HG02678 (cell line): ENCODE measurements around the gene PPP1R12C.
"Not testable (repeated sequence)": the region's sequence is repeated elsewhere in the genome, so short reads cannot be mapped to it uniquely, and the experiment has no call there.

Experiments
- ATAC-seq: cut with Tn5 transposase; IDR thresholded peaks from one replicate; pipeline ENCODE4 v1.9.1; 2021; ENCODE audit warnings: mild to moderate bottlenecking, moderate library complexity; ENCODE audit not compliant: unreplicated experiment

PPP1R12C gene

GRCh38 chr19:55116859-55117662 lies at the start of gene PPP1R12C:
Gene PPP1R12C, minus strand, starts transcription at chr19:55117637. Its CDS starts 94 bp downstream, at chr19:55117543.
- peak; percentile 5 for ATAC-seq

- peak; percentile 63 for ATAC-seq
Observed at GRCh38 chr19:55166530-55167268, 49.3 kb upstream of the PPP1R12C start, which contains the start of gene DNAAF3. Gene DNAAF3, minus strand, starts transcription at chr19:55166613. Its CDS starts 200 bp downstream, at chr19:55166413.

GRCh38 chr19:55165952-55166529 lies 48.6 kb upstream of the PPP1R12C start:
- ATAC-seq = no peak

- no peak for ATAC-seq
Observed at GRCh38 chr19:55161571-55162322, 44.3 kb upstream of the PPP1R12C start.

- ATAC-seq = no peak
Observed at GRCh38 chr19:55160986-55161365, 43.5 kb upstream of the PPP1R12C start.

- no peak for ATAC-seq
Observed at GRCh38 chr19:55160128-55160985, 42.9 kb upstream of the PPP1R12C start.

GRCh38 chr19:55158848-55159749 lies 41.7 kb upstream of the PPP1R12C start:
- no peak for ATAC-seq

- ATAC-seq = no peak
Observed at GRCh38 chr19:55158423-55158822, 41.0 kb upstream of the PPP1R12C start.

- ATAC-seq = no peak
Observed at GRCh38 chr19:55157064-55157908, 39.8 kb upstream of the PPP1R12C start, which contains the start of gene TNNI3. Gene TNNI3, minus strand, starts transcription at chr19:55157732. Its CDS starts 143 bp downstream, at chr19:55157589.

GRCh38 chr19:55156202-55157063 lies 39.0 kb upstream of the PPP1R12C start:
- no peak for ATAC-seq

- not testable (repeated sequence) for ATAC-seq
Observed at GRCh38 chr19:55155784-55156183, 38.3 kb upstream of the PPP1R12C start.

- no peak for ATAC-seq
Observed at GRCh38 chr19:55153652-55154264, 36.3 kb upstream of the PPP1R12C start.

- ATAC-seq = no peak
Observed at GRCh38 chr19:55152017-55152416, 34.6 kb upstream of the PPP1R12C start.

GRCh38 chr19:55149078-55150003 lies 31.9 kb upstream of the PPP1R12C start, which contains the start of gene TNNT1:
Gene TNNT1, minus strand, starts transcription at chr19:55149206. Its CDS starts 2,049 bp downstream, at chr19:55147157.
- ATAC-seq = no peak

- ATAC-seq = no peak
Observed at GRCh38 chr19:55147545-55148251, 30.3 kb upstream of the PPP1R12C start.
